ENCODE data around the gene MAP3K13.
"Not testable (repeated sequence)": the region's sequence is repeated elsewhere in the genome, so short reads cannot be mapped to it uniquely, and the experiment has no call there.

Gene MAP3K13

DNA sequence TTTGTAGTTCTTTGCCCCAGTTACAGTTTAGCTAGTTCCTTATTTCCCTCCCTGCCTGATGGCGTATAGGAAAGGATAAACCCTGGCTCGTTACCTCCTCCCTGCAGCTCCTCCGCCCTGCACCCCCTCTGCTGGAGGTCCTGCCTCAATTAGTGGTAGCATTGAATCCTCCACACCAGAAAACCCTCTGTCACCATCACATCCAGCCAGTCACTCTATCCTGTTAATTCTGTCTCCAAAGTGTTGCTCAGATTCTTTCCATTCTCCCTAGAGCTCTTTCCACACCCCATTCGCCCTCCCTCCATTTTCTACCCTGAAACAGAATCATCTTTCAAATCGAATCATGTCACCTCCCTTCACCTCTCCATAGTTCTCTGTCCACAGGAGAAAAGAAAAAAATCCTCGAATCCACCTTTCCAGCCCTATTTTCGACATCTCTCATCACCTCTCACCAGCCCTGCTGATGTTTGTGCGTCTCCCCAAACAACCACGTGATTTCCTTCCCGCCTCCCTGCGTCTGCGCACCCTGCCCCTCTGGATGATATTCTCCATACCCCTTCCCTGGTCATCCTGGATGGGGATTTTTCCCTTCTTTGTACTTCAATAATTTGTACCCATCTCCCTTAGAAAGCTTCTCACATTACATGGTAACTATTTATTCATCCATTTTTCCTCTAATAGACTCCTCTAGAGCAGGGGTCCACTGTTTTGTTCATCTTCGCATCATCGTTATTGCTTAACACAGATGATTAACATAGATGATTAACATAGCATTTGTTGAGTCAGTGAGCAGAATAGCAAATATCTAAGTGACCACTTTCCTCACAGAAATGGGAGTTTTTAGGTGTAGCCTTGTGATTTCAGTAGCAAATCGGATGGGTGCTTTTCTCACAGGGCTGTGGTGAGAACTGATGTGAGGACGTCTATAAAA lies 37.1 kb downstream of the MAP3K13 start:
- no peak for DNase-seq

DNA sequence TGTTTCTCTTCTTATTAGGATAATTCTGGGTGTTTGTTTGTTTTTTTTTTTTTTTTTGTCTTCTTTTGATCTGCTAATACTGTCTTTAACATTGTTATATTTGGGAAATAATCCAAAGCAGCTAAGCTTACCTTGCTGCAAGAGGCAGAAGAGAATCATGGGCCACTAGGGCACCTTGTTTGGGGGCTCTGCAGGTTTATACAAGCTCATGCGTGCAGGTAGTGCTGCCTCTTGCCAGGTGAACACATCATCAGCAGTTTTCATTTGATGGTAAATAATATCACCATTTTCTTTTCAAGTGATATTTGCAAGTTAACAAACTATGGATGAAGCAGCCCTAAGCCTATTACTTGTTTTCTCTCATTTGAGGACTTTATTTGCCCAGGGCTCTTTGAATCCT lies 37.9 kb downstream of the MAP3K13 start:
- DNase-seq, result no peak

DNA sequence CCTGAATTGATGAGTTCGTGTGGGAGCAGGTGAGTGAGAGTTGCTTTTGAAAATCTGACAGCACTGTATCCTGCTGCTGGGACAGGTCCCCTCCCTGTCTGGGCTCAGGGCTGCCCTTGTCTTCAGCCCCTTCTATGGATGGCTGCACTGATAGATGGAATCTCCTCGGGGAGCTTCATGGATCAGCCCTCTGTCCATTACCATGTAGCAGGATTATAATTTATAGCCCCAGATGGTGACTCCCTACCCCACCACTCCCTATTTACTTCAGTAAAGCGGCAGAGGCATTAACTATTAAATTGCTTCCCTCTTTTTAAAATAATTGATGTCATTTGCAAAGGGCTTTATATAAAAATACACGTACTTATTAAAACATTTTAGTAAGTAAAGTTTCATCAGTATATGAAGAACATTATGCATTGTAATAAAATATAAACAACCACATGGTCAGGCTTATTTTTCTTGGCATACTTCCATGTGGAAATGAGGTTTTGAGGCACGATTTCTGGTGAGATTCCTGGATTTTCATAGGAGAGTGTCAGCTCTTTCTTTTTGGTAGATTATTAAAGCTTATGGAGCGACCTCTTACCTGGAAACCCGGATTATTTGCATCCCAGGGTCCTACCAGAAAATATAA lies 38.5 kb downstream of the MAP3K13 start:
- no peak for DNase-seq

DNA sequence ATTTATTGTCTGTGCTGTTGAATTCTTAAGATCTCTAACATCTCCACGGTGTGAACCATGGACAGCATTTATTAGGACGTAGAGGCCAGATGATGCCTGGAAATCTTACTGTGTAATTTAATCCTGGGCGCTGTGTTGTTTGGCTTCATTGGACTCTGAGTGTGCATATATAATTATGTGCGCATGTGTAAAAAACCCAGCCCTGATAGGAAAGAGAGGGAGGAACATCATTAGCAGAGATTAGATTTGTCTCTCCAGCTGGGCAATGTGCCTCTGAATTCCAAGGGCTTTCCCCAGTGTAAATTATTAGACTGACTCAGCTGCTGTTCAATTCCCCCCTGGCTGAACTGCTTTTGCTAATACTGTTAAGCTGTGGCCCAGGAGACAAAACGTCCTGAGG lies 39.6 kb downstream of the MAP3K13 start:
- DNase-seq, result peak; percentile 90

DNA sequence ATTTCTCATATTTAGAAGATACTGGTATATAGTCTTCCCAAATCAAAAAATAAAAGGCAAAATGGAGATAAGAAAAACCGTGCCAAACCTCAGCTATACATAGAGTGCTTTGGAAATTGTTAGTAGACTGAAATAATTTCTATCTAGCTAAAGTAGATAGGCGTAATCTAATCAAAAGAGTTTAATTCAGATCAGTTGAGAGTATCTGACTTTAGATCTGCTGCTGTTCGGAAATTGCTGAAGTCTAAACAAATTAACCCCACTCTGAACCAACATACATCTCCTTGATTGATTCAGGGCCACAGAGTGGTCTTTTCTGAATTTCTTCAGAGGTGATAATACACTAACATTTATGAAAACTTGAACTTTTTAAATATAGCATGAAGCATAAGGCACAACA lies 40.1 kb downstream of the MAP3K13 start:
- no peak for DNase-seq

DNA sequence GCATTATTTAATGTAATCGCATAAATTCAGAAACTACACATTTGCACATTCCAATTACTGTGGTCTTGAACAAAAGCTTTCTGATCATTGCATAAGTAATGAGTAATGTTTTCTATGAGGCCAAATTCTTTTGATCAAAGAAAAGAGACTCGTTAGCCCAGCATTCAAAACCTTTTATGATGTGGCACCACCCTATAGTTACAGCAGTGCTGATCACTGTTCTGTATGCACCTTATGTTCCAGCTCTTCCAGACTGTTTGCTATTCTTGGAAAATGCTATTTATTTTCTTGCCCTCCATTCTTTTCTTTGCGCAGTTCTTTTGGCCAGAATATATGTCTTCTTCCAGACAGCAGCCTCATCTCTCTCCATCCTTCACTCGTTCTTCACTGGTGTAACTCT lies 42.3 kb downstream of the MAP3K13 start:
- no peak for DNase-seq

DNA sequence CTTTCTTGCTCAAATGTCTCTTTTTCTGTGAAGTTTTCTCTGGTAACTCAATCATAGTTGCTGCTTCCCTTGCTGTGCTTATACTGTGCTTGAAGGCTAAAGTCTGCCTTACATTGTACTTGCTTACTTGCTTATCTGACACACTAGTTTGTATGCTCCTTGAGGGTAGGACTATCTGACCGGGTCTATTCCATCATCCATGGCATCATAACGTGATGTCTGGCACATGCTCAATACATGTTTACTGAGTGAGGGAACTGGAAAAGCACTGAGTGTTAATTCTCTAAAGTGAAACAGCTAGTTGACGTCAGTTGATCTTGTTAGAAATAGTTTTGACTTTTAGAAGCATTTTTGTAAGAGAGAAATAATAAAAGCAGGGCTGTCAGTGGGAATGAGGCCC lies 42.7 kb downstream of the MAP3K13 start:
- no peak for DNase-seq

DNA sequence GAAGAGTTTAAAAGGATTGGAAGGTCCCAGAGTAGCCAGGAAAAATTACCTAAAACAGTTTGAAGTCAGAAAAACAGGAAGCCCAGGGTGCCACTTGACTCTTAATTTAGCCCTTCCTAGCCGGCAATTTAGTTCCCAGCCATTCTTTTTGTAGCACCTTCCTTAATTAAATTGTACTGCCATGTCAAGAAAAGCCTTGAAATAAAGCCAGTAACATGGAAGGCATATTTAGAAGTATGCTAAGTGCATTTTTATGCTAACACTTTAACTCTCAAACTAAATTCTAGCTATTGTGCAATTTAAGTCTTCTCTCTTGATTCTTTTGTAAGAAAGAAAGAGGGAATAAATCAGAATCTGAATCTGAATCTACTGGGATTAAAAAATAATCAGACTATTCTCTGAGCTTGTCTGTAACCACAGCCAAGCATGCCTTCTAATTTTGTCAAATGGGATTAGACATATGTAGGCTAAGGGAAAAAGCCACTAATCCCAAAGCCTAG lies 43.2 kb downstream of the MAP3K13 start:
- no peak for DNase-seq

DNA sequence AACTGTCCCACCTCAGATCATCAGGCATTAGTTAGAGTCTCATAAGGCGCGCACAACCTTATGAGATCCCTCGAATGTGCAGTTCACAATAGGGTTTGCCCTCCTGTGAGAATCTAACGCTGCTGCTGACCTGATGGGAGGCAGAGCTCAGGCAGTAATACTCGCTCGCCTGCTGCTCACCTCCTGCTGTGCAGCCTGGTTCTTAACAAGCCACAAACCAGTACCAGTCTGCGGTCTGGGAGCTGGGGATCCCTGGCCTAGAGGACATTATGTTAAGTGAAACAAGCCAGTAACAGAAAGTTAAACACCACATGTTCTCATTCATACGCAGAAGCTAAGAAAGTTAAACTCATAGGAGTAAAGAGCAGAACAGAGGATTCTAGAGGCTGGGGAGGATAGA lies 47.0 kb downstream of the MAP3K13 start:
- no peak for DNase-seq

DNA sequence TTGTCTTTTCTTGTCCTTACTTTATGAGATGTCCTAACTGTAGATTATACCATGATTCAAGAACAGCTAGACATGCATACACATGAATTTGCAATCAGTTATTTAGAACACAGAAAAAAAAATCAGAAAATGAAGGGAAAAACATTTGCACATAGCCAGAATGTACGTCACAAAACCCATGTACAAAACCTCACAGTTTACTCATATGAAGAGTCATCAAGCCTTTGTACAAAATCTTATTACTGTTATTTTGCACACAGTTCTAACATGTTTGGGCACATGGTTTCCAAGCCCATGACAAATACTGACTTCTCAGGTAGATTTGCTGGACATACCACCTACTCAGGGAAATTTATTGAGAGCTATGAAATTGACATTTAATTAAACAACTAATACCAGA lies 48.2 kb downstream of the MAP3K13 start:
- DNase-seq, result no peak

DNA sequence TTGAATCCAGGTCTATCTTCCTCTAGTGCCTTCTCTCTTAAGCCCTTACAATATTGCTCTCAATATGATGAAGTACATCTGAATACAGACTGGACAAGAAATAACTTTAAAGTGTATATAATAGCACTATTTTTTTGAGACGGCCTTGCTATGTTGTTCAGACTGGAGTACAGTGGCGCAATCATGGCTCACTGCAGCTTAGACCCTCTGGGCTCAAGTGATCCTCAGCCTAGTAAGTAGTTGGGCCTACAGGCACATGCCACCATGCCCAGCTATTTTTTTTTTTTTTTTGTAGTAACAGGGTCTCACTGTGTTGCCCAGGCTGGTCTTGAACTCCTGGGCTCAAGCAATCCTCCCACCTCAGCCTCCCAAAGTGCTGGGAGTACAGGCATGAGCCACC lies 53.6 kb downstream of the MAP3K13 start:
- DNase-seq, result no peak

DNA sequence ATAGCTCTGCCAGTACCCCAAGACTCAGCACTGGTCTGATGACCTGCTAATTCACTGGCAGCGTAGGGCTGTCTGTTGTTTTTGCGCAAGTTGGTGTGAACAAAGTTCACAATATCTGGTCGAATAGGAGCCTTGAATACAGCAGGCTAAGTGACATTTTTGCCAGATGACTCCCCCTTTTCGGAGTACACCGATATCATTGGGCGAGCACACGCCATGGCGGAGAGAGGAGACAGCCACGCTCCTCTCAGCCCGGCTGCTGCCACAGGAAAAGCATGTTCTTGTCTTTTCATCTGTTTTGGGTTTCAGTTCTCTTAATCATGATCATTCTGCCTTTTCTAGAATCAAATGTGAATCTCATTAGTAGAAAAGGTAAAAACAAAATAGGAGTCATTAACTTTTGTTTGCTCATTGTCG lies 55.6 kb downstream of the MAP3K13 start:
- not testable (repeated sequence) for DNase-seq

DNA sequence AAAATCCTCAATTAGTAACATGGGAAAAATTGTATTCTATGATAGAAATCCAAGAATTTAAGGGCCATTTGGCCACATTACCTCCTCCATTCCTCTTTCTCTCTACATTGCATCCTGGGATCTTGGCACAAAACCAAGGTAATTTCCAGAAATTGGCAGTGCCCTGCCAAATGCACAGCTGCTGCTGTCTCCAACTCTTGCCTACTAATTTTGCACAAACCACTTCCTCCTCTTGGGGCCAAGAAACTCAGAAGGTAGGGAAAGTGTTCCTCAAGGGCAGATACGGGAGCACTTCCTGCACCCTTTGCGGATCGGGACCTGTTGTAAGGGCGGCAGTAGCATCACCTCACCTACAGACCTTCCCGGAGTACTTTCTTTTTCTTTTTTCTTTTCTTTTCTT lies 57.8 kb downstream of the MAP3K13 start:
- DNase-seq, result no peak

DNA sequence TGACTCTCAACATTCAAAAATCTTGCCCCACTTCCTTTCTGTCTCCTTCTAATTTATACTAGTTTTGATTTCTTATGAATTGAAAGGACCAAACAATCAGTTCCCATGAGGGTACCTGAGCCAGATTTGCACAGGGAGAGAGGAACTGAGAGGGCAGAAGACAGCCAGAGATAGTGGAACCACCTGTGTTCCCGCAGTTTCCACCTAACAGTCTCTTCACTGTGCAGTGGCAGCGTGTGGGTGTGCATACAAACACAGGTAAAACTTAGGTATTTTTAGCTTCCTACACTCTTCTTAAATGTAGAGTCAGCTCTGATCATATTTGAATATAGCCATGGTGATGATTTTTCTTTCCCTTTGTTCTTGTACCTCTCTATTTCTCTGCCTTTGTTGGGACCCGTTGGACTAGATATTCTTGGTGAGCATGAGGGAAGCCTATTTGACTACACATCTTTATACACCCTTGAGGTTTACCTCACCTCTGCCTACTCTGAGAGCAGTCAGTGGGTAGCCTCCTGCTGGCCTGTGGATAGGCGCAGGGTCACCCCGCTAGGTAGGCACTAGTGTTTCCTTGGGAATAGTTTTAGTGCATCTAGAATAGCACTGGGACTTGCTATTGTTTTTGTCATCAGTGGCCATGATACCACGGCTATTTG lies 58.8 kb downstream of the MAP3K13 start:
- no peak for DNase-seq

DNA sequence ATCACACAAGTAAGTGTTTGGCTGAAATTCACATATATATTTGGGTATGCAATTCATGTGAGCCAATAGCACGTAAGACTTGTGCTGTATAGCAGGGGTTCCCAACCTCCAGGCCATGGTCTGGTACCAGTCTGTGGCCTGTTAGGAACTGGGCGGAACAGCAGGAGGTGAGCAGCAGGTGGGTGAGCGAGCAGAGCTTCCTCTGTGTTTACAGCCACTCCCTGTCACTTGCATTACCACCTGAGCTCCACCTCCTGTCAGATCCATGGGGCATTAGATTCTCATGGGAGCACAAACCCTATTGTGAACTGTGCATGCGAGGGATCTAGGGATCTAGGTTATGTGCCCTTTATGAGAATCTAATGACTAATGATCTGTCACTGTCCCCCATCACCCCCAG lies 59.7 kb downstream of the MAP3K13 start:
- peak; percentile 23 for DNase-seq

DNA sequence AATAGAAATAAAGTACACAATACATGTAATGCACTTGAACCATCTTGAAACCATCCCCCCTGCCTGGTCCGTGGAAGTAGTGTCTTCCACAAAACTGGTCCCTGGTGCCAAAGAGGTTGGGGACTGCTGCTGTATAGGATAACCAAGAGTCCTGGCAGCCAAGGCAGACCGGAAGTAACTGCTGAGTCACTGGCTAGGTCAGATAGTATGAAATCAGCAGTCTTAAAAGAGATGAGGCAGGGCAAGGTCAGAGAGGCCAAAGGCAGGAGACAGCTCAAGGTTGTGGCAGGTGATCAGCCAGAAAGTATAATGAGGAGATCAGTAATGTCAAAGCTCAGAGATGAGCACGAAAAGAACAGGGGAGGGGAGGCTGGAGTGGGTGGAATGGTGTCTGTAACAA lies 60.2 kb downstream of the MAP3K13 start:
- no peak for DNase-seq

DNA sequence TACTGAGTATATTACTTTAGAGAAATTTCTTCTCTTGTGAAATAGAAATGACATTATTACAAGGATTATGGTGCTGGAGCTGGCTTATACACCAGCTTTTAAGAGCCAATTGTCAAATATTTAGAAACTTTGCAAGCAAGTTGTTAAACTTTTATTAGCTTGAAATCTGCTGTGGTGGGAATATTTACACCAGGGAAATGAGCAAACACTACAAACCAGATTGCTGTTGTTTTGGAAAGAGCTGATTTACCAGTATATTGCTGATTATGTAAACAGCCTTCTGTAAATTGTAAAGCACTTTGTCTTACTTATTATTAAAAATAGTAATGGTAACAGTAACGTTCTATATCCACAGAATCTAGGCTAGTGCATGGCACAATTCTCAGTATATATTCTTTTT lies 61.5 kb downstream of the MAP3K13 start:
- DNase-seq, result no peak

DNA sequence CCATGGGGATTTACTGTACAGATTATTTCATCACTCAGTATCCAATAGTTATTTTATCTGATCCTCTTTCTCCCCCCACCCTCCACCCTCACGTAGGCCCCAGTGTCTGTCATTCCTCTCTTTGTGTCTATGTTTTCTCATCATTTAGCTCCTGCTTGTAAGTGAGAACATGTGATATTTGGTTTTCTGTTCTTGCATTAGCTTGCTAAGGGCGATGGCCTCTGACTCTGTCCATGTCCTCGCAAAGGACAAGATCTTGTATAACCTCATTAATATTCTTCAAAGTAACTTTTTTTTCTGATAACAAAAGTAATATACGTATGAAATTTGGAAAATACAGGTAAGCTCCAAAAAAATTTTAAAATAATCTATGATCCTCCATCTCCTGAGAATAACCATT lies 67.4 kb downstream of the MAP3K13 start:
- DNase-seq, result no peak

DNA sequence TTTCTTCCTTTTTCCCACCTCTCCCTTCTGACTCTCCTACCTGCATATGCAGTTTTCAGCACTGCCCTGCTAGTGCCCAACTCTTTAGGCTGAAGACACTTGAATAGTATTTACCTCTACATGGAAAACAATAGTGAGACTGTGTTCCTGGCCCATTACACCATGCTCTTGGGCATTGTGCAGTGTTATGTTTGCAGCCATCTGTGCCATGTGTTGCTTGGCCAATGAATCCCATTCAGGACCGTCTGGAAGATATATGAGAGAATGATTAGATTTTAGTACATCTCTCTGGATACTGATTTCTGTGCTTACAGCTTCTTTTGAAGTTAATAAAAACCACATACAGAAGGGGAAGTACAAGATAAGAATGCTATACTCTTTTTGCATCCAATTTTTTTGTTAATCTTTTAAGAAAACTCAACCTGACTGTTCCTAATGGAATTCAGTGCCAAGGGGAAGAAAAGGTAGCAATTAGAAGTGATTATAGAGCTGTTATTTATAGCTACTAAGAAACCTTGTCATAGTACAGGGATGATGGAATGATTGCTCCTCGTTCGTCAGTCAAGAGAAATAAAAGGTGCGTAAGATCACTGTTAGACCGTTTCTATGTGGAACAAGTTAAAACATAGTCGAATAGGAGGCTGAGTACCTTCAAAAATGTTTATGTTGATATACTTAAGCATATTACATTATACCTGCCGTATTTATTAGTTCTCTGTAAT lies 77.0 kb downstream of the MAP3K13 start:
- DNase-seq, result no peak

DNA sequence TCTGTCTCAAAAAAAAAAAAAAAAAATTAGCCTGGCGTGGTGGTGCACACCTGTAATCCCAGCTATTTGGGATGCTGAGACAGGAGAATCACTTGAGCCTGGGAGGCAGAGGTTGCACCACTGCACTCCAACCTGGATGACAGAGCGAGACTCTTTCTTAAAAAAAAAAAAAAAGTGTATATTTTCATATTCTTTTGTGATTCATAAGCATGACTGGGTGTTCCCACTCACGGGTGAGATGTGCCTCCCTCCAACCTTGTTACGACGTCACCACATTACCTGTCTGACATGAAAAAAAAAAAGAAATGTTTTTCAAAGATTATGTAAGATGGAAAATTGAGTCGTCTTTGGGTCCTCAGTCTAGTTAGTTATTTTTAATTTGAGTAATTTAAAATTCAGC lies 79.1 kb downstream of the MAP3K13 start:
- DNase-seq, result no peak

DNA sequence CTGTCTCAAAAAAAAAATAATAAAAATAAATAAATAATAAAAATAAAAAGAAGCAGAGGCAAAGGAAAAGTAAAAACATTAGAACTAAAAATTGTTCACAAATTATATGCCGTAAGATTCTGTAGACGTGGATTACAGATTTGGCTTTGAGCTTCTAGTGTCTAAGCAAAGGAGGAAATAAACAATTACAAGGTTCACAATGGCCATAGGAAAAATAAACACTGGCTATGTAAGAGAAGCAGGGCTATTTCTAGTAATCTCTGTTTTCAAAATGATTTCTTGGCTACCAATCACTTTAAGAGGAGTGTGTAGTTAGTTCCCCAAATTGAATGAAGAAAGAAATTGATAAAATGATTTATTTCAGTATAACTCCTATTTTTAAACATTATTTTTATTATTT lies 81.4 kb downstream of the MAP3K13 start:
- DNase-seq, result no peak

DNA sequence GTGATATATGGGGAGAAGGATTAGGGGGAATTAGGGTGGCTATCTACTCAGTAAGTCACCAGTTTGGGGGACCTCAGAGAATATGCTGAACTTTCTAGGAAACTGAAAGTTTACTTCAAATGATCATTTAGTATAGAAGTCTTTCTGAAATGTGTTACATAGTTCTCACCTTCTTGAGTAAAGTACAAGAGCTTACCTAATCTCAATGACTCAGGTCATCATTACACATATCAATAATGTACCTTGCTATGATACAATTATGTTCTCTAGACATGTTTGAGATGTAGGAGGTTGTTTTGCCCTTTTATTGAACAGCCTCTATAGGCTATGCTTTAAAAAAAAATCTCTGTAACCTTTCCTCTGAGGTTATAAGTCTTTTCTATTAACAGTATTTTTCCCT lies 85.2 kb downstream of the MAP3K13 start:
- DNase-seq, result no peak

DNA sequence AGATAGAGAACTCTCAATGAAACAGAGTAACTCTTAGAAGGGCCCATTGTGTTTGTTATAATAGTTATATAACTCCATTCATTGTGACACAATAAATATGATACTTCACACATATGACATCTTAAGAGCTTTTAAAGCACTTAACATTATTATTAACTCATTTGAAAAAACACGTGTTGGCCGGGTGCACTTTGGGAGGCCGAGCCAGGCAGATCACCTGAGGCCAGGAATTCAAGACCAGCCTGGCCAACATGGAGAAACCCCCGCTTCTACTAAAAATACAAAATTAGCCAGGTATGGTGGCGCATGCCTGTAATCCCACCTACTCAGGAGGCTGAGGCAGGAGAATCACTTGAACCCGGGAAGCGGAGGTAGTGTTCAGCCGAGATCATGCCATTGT lies 88.5 kb downstream of the MAP3K13 start:
- DNase-seq, result not testable (repeated sequence)
